NCI-H510A (cell line): ENCODE measurements around the gene PKM.

Source experiments
- DNase-seq: peaks from one replicate; lab custom pipeline; 2025; lab: John Stamatoyannopoulos, UW

Gene PKM

DNA sequence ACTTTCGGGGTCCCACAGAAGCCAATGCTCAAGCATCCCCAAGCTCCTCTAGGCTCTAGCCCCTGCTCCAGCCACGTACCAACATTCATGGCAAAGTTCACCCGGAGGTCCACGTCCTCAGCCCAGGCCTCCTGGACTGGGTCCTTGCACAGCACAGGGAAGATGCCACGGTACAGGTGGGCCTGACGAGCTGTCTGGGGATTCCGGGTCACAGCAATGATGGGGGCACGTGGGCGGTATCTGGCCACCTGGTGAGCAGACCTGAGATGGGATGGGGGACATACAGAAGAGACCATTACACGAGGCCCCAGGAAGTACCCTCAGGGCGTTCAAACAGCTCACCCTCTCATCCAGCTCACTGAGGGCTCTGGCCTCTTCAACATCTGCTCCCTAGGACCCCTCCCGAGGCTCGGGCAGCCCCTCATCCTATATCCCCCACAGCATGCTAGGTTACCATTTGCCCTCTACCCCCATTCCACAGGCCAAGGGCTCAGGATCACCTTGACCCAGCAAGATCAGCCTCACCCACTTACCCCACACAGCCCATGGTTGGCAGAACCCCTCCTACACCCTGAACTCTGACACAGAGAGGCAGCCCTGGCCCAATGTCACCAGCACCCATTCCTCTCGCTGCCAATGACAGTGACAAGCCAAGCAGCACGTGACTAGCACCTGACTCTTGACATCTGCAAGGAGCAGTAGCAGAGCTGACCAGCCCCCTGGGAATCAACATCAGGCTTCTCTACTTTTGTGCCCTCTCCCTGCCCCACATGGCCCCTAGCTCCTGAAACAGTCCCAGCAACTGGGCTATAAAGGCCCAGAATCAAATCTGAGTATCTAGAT is 30.4 kb downstream of the PKM start:
- DNase-seq, result no peak

DNA sequence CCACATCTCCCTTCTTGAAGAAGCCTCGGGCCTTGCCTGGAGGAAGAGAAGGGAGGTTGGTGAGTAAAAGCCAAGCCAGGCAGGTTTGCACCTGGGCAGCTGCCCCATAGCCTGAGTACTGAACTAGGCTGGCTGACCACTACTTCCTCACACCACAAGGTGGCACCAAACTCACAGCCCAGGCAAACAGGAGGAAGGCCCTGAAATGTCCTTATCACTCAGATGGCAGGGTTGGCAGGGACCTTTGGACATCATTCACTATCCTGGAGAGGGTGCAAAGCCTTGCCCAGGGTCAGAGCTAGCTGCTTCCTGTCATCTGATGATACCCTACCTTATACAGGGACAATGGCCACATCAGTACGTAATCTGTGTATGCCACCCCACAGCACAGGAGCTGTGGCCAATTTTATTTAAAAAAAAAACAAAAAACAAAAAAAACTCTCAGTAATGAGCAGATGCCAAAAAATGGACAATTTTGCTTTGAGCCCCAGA is 31.2 kb downstream of the PKM start:
- no peak for DNase-seq

DNA sequence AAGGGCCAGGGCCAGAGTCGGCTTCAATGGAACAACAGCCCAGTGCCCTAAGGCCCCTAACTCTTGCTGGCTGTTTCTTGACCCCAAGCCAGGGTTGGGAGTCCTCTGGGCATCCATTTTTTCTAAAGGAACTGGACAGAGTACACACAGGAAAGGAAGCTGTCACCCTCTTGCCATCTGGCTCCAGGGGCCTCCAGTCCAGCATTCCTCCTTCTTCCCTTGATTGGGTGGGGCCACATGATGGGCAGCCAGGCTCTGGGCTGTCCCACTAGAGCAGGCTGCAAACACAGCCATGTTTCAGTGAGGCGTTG is 31.8 kb downstream of the PKM start:
- no peak for DNase-seq

DNA sequence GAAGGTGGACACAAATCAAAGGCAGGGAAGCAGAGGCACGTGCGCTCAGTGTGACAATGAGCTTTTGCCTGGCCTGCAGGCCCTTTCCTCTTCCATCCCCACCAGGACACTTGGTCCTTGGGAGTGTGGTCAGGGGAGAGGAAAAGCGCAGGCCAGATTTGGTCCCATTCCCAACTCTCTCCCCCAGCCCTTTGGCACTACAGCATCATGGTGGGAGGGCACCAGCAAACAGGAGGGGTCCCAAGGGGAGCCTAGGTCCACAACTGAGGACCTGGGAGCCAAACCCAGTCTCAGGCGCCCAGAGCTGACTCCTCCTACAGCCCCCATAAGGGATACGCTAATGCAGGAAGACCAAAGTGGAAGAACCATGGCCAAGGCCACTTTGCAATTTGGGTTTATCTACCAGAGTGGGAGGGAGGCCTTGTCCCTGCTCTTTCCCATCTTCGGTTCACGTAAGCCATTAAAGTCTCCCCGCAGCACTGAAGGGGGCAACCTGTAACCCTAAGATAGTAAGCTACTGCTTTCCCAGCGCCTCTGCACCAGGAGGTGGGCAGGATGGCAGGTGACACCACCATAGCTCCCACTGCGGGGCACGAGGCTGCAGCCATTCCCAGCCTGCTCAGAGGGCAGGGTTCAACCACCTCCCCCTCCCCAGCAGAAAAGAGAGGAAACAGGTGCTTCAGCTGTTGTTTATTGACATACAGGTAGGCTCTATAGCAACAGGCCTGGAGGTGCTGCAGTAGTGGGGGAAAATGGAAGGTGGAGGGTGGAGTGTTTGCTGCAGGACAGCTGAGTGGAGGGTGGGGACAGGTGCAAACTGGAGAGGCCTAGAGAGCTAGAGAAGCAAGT is 32.4 kb downstream of the PKM start:
- peak; percentile 74 for DNase-seq

DNA sequence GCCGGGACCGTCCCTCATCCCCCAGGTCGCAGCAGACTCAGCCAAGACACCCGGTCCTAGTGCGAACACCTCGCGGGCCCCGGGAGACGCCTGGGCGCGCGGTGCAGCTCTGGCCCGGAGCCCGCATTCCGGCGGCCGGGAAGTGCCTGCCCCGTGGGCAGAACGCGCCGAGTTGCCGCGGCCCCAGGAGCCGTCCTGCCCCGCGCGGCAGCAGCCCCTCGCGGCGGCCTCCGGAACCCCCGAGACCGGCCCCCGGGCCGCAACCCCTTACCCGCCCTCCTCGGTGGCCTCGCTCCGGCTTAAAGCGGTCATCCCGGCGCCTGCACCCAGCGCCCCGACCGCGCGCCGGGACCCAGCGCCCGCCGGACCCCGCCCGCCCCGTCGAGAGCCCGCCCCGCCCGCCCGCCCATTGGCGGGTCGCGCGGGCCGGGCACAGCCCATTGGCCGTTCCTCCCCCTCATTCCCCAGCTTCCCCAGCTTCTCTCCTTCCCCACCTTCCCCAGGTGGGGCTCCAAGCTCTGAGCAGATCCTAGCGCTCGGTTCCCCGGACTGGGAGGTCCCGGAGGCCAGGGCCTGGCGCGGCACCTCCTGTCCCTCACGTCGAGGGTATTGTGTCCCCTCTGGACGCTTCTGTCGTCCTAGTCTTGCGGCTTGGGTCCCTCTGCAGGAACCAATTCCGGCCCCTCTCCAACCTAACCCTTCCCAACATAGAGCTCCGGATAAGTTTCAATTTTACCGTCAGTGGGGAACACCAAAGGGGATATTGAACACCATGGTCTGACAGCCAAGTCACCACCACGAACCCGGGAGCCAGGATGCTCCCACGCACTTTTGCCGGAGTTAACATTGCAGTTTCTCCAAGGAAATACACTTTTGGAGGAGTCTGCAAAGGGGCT is 33.3 kb downstream of the PKM start, which contains the start of gene GRAMD2A:
TSS of gene GRAMD2A (minus strand) at position 328 of the 896 bp plus-strand sequence.
- DNase-seq, result peak; percentile 61

DNA sequence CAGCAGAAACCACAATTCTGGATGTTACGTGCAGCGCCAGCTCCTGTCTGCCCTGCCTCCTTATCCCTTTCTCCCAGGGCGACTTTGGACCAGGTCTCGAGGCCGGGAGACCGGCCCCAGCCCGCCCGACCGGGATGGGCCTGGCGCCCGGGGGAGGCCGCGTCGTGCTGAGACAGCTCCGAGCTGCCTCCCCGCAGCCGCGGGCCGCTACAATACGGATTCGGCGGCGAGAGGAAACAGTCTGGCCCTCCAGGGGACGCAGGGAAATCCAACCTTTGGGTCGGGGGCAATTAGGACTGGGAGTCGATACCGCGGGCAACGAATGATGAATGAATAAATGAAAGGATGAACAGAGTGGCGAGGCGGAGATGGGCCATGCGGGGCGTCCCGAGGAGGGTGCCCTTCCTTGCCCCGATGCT is 33.9 kb downstream of the PKM start:
- DNase-seq, result no peak

DNA sequence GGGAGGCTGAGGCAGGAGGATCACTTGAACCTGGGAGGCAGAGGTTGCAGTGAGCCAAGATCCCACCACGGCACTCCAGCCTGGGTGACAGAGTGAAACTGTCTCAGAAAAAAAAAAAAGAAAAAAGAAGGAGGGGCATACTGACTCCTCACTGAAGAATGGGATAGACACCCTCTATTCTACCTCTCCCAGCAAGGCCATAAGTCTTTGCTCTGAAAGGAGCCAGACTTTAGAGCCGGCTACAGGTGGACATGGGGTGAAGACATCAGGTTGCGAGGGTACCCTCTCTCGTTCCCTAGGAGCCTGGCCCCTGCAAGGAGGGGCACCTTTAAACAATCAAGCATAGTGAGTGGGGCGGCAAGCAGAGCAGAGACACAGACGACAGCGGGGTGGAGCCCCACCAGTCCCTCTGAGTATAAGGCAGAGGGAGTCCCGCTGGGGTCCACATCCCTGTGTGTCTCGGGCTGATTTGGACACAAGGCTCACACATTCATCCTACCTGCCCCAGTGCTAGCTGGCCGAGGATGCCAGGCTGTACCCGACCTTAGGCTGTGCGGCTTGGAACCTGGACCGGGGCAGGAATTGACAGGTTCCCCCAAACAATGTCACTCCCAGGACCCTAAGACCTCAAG is 34.5 kb downstream of the PKM start:
- DNase-seq, result no peak

DNA sequence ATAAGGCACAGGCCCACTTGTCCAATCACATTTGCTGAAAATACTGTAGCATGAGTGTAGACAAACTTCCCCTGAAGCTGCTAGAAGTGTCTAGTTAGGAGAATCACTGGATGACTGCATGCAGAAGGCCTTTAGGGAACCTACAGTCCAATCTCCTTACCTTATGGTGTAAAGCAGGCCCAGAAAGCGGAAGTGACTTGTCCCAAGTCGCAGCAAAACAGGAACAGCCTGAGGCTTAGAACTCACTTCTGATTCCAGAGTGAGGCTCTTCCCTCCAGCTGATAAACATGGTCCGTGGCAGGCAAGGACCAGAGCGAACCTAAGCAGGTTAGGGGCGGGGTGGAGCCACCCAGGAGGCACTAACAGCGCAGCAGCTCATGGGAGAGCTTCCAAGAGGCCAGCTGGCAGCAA is 35.9 kb downstream of the PKM start:
- no peak for DNase-seq

DNA sequence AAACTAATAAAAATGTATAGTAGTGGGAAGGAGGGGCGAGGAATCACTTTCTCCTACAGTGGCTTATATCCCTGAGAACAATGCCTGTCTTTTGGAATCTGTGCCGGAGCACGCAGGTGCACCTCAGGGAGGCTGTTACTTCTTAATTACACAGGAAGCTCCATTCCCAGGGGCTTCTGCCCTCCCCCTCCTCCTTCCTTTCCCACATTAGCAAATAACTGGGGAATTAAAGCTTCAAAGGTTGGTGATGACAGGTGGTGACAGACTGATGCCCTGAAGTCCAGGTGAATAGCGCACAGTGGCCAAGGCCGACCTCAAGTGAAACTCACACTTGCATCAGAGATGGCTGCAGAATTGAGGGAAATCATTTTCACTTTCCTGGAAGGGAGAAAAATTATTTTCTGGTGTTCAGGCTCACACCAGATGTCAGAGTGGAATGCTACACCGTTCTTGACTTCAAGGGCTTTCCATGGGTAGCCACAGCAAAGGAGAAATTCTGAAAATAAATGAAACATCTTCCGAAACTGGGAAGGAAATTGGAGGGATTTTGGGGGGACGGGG is 37.1 kb downstream of the PKM start:
- DNase-seq, result no peak

DNA sequence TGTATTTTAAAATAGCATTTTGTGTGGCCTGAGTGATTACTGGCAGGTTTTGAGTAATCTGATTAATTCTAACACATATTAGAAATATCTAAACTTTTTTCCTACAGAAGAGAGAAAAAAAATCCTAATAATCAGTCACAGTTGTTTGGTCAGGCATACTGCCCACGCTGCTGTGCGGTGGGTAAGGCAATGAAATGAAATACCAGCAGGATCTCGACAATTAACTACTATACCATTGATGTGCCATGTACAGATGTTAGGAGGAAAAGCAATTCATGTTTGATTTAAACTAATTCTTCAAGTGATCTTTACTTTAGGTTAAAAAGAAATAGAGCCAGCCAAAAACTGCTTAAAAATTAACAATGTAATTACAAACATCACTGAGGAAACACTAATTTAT is 38.6 kb downstream of the PKM start:
- DNase-seq, result no peak

DNA sequence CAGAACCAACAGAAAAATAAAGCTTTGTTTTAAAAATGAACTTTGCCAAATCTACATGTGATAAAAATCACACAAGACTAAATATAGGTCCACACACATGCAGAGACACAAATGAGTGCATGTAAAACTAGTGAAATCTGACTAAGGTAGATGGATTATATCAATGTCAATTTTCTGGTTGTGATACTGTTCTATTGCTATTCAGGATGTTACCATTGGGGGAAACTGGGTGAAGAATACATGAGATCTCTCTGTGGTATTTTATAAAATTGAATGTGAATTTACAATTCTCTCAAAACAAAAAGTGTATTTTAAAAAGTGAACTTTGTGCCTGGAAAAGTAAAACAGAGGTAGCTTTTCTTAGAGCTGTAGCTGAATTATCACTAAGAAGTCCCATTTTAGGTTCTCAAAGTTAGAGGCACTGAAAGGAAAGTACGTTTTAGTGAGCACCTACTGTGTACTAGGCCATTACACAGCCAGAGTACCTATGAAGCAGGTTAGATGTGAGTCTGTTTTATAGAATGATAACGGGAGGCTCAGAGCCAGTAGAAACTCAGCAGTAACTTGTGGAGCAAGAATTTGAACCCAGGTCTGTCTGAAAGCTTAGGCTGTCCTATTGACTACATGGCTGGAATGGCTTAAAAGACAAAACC is 41.6 kb downstream of the PKM start:
- DNase-seq, result no peak

DNA sequence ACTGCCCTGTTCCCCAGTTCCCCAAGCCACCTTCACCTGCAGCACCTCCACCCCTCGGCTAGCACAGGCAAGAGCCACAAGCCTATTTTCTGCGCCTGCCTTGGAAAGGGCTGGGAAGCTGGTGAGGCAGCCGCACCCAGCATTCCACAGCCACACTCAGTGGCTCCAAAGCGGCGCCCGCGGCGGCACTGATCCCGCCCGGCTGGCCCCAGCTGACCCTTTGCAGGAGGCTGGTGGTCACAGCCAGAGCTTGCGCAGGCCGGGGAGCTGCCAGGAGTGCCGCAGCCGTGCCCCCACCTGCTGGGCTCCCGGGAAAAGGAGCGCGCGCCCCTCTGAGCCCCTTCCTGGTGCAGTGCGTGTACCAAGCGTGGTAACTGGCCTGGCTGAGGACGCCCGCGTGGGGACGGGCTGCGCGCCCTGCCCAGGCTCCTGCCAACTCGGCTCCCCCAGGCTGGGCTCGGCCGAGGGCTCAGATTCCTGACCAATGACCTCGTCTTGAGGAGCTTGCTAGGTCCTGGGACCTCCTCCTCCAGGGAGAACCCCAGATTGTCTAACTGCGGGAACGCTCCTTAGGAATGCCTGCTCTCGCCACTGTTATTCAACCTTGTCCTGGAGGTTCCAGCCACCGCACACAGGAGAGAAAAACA is 46.7 kb downstream of the PKM start:
- no peak for DNase-seq

DNA sequence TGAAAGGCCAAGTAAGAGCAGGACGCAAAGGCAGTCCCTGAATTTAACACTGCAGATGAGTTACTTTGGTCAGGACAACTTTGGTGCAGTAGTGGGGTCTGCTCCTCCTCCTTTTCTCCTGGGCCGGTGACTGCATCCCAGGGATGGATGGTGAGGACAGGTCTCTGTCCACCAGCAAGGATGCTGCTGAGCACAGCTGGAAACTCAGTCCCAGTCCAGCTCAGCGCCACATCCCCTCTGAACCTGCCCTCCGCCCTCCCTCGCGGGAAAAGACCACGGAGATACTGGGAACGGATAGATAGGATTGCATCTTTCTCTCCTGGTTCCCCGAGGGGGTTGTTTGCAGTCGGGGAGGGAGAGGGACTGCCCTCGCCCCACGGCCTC is 47.2 kb downstream of the PKM start:
- DNase-seq, result no peak

DNA sequence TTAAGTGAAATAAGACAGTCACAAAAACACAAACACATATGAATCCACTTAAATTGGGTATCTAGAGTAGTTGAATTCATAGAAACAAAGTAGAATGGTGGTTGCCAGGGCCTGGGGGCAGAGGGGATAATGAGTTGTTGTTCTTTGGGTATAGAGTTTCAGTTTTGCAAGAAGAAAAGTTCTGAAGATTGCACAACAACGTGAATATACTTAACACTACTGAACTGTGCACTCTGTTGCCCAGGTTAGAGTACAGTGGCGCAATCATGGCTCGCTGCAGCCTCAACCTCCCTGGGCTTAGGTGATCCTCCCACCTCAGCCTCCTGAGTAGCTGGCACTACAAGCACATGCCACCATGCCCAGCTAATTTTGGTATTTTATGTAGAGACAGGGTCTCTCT is 48.3 kb downstream of the PKM start:
- DNase-seq, result no peak

DNA sequence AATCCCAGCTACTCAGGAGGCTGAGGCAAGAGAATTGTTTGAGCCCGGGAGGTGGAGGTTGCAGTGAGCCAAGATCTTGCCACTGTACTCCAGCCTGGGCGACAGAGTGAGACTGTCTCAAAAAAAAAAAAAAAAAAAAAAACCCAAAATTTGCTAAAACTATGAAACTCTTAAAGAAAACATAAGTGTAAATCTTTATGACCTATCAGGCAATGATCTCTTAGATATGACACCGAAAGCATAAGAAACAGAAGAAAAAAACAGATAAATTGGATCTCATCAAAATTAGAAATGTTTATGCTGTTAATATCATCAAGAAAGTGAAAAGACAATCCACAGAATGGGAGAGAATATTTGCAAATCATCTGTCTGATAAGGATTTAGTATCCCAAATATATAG is 48.7 kb downstream of the PKM start:
- DNase-seq, result no peak

DNA sequence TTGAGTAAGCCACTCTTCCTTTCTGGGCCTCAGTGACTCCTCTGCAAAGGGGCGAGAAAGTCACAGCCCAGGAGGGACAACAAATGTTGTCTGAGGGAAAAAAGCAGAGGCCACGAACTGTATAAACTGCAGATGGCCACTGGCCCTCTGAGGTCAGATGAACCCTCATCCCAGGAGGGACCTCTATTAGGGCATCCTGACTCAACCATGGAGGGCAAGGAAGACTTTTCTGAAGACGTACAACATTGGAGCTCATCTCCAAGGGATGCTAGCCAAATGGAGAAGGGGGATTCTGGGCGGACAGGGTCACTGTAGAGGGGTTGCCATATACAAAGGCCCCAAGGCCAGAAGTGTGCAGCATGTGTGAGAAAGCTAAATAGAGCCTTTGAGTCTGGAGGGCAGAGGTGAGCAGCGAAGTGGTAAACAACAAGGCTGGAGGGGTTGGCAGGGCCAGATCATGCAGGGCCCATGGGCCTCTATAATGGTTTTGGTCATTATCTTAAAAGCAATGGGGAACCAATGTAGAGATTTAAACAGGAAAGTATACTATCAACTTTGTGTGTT is 50.1 kb downstream of the PKM start:
- DNase-seq, result no peak

DNA sequence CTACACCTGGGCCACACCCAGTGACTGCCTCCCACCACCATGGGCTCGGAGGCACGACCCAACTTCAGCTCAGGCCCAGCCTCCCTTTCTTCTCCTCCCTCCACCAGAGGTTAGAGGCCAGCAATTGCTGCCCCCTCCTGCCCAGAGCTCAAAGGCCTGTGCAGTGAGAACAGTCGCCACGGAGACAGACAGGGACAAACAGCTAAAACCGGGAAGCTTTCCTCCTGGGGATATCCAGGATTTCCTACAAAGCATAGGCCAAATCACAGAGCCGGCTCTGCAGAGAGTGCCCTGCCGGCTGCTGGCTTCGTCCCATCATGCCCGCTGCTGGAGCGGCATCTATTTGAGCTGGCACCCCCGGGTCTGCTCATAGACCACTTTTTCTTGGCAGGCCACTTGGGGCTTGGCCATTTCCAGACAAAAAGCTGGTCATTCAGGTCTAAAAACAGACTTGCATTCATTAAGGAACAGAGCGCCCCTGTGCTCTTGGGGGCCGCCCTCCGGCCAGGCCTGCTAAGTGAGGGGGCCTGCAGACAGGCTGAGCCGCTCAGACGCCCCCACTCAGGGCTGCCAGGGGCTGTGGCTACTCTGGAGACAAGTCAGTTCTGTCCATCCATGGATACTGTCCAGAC is 50.9 kb downstream of the PKM start:
- DNase-seq, result no peak

DNA sequence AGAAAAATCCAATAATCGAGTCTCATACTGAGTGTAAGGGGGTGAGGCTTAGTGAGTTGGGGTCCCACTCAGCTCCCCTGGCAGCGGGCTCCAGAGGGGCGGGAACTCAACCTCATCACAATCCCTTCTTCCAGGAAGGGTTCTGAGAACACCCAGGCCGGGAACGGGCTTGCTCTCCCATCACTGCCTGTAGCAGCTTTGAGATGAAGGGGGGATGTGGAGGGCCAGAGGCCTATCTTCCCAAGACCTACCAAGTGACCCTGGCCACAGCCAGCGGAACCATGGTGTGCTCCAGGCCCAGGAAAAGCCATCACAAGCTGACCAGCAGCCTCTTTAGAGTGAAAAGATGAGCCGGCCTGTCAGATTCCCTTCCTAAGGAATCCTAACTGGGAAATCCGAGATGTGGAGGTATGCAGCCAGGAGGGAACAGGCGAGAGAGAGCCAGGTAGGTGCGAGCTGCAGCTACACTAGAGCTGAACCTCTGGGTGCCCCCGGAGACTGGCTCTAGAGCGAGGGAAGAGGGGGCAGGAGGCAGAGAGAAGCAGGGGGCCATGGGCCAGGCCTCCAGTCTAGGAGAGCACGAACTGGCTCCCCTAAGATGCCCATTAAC is 51.9 kb downstream of the PKM start:
- no peak for DNase-seq

DNA sequence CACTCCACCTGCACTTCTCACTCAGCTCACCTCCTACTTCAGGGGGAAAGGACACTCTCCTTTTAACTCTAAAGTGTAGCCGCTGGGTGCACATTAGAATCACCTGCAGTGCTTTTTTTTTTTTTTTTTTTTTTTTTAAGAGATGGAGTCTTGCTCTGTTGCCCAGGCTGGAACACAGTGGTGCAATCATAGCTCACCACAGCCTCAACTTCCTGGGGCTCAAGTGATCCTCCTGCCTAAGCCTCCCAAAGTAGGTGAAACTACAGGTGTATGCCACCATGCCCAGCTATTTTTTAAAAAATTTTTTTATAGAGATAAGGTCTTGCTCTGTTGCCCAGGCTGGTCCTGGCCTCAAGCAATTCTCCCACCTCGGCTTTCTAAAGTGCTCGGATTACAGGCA is 54.2 kb downstream of the PKM start:
- DNase-seq, result no peak
